Effector CD8-positive, alpha-beta T cell (primary cell): ENCODE data around the gene STK32B.

Experiments
- DNase-seq: peaks from one replicate; lab custom pipeline; 2025; lab: John Stamatoyannopoulos, UW

The STK32B gene

GRCh38 chr4:5124876-5125275 lies 73.6 kb downstream of the STK32B start:
- no peak for DNase-seq

- no peak for DNase-seq
Measured at GRCh38 chr4:5125321-5125720, 74.0 kb downstream of the STK32B start.

GRCh38 chr4:5126231-5126630 lies 75.0 kb downstream of the STK32B start:
- DNase-seq = no peak

GRCh38 chr4:5126857-5127256 lies 75.6 kb downstream of the STK32B start:
- no peak for DNase-seq

GRCh38 chr4:5127556-5127955 lies 76.3 kb downstream of the STK32B start:
- DNase-seq = no peak

- no peak for DNase-seq
Measured at GRCh38 chr4:5128569-5128968, 77.3 kb downstream of the STK32B start.

GRCh38 chr4:5133201-5133600 lies 81.9 kb downstream of the STK32B start:
- DNase-seq = no peak

GRCh38 chr4:5133933-5134594 lies 82.8 kb downstream of the STK32B start:
- DNase-seq = no peak

- DNase-seq = no peak
Measured at GRCh38 chr4:5134620-5135019, 83.3 kb downstream of the STK32B start.

GRCh38 chr4:5137226-5137625 lies 85.9 kb downstream of the STK32B start:
- DNase-seq = no peak

- DNase-seq = no peak
Measured at GRCh38 chr4:5137927-5138326, 86.6 kb downstream of the STK32B start.

- DNase-seq = no peak
Measured at GRCh38 chr4:5138389-5138788, 87.1 kb downstream of the STK32B start.

GRCh38 chr4:5139141-5139540 lies 87.9 kb downstream of the STK32B start:
- no peak for DNase-seq

- DNase-seq = no peak
Measured at GRCh38 chr4:5141802-5142201, 90.5 kb downstream of the STK32B start.

GRCh38 chr4:5142726-5143125 lies 91.4 kb downstream of the STK32B start:
- no peak for DNase-seq

- DNase-seq = no peak
Measured at GRCh38 chr4:5143306-5143861, 92.1 kb downstream of the STK32B start.

GRCh38 chr4:5143940-5144339 lies 92.7 kb downstream of the STK32B start:
- no peak for DNase-seq

GRCh38 chr4:5144384-5144783 lies 93.1 kb downstream of the STK32B start:
- no peak for DNase-seq

GRCh38 chr4:5146248-5146647 lies 95.0 kb downstream of the STK32B start:
- DNase-seq = no peak

- DNase-seq = no peak
Measured at GRCh38 chr4:5152521-5152920, 101.2 kb downstream of the STK32B start.

GRCh38 chr4:5156682-5157081 lies 105.4 kb downstream of the STK32B start:
- no peak for DNase-seq

- no peak for DNase-seq
Measured at GRCh38 chr4:5157791-5158770, 106.8 kb downstream of the STK32B start.

GRCh38 chr4:5158825-5159224 lies 107.5 kb downstream of the STK32B start:
- DNase-seq = no peak
